ENCODE data around the gene RPUSD3. TPM values are rescaled to one million over a fixed set of nuclear protein-coding genes. Genes with fewer than 3 reads are reported as not detected.
"Not testable (repeated sequence)": the region's sequence is repeated elsewhere in the genome, so short reads cannot be mapped to it uniquely, and the experiment has no call there.

Gene RPUSD3
- total RNA-seq, 4 donors from 2014 or later, result 37.1 to 69.7 (median 52.2) TPM

DNA sequence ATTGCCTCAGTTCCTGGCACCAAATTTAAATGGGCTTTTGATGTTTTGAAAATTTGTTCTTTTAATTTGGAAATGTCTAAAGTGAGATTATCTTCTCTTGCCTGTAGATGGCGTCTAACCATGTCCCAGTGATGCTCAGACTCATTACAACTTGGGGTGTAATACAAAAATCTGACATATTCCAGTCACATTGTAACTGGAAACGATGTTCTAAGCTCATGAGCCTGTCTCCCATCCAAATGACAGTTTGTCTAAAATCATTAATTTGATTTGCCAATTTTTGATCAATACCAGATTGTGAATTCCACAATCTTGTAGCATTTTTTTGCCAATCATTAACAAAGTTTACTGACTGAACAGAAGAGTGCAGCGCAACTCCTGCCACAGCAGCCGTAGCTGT, 5.1 kb upstream of the RPUSD3 start:
- not testable (repeated sequence) for H3K27me3 ChIP-seq, H3K27ac ChIP-seq, H3K4me3 ChIP-seq, H3K9me3 ChIP-seq, H3K36me3 ChIP-seq
- WGBS, 2 donors, result 31 to 36% methylated on average over 4 of the region's 4 CpGs
- peak in 1 of 2 donors; percentile 16 for DNase-seq (ENCODE audit: low spot score in 2 of 2)
- peaks cover 0 to 20% (median 0%) of the 10 kb centered on the region in 4 donors for H3K4me1 ChIP-seq
- TF ChIP-seq, protein P1, sequence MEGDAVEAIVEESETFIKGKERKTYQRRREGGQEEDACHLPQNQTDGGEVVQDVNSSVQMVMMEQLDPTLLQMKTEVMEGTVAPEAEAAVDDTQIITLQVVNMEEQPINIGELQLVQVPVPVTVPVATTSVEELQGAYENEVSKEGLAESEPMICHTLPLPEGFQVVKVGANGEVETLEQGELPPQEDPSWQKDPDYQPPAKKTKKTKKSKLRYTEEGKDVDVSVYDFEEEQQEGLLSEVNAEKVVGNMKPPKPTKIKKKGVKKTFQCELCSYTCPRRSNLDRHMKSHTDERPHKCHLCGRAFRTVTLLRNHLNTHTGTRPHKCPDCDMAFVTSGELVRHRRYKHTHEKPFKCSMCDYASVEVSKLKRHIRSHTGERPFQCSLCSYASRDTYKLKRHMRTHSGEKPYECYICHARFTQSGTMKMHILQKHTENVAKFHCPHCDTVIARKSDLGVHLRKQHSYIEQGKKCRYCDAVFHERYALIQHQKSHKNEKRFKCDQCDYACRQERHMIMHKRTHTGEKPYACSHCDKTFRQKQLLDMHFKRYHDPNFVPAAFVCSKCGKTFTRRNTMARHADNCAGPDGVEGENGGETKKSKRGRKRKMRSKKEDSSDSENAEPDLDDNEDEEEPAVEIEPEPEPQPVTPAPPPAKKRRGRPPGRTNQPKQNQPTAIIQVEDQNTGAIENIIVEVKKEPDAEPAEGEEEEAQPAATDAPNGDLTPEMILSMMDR (IDR thresholded peaks at IDR 0.05), result peak; percentile 42 to 61 (median 51)

DNA sequence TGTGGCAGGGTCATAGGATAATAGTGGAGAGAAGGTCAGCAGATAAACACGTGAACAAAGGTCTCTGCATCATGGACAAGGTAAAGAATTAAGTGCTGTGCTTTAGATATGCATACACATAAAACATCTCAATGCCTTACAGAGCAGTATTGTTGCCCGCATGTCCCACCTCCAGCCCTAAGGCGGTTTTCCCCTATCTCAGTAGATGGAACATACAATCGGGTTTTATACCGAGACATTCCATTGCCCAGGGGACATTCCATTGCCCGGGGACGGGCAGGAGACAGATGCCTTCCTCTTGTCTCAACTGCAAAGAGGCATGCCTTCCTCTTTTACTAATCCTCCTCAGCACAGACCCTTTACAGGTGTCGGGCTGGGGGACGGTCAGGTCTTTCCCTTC, 4.1 kb upstream of the RPUSD3 start:
- not testable (repeated sequence) for H3K36me3 ChIP-seq; H3K9me3 ChIP-seq; H3K4me3 ChIP-seq; DNase-seq (ENCODE audit: low spot score in 2 of 2); H3K27me3 ChIP-seq; H3K27ac ChIP-seq
- WGBS, 2 donors, result 43 to 61% methylated on average over 9 of the region's 9 CpGs
- H3K4me1 ChIP-seq, result peaks cover 0 to 17% (median 4%) of the 10 kb centered on the region in 4 donors

DNA sequence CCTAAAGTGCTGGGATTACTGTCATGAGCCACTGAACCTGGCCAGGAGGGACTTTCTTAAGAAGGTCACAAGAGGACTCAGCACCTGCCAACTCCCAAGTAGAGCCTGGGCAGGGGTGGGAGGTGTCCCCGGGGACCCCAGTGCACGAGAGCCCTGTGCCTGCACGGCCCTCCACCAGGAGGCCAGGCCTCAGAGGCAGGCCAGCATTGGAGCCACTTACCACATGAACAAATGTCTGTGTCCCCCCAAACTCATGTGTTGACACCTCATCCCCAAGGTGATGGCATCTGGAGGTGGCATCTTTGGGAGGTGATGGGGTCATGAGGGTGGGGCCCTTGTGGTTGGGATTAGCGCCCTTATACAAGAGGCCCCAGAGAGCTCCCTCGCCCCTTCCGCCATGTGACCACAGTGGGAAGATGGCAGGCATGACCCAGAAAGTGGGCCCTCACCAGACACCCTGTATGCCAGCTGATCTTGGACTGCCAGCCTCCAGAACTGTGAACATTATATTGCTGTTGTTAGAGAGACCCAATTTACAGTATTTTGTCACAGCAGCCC, 3.2 kb upstream of the RPUSD3 start:
- H3K4me3 ChIP-seq, result no peak overlapping the region
- H3K27ac ChIP-seq, result no peak overlapping the region
- no peak for TF ChIP-seq EP300 (IDR thresholded peaks at IDR 0.05)
- no peak for TF ChIP-seq POLR2A (IDR thresholded peaks at IDR 0.05)
- TF ChIP-seq, protein P1 (IDR thresholded peaks at IDR 0.05), result no peak
- peaks cover 0 to 16% (median 9%) of the 10 kb centered on the region in 4 donors for H3K4me1 ChIP-seq
- no peaks in the 10 kb centered on the region for H3K27me3 ChIP-seq
- DNase-seq (ENCODE audit: low spot score in 2 of 2), result no peak
- H3K36me3 ChIP-seq, result peaks cover 0 to under 1% (median 0%) of the 10 kb centered on the region in 3 donors
- H3K9me3 ChIP-seq, result no peaks in the 10 kb centered on the region
- WGBS, 2 donors, result 92 to 93% methylated on average over 6 of the region's 6 CpGs

DNA sequence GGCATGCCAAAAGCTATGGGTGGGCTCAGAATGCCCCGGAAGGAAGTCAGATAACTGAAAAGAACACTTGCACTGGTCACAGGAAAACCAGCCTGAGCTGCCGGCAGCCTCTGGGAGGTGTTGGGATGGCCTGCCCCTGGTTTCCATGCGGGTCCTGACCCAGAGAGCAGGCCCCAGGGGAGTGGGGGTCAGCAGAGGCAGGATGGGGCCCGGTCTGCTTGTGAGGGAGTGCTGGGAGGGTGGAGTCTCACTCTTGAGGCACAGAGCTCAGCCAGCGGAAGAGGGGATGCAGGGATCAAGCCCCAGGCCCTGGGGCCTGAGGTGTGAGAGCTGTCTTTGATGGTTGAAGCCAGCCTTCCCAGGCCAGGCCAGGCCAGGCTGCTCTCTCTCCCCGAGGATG, 2.4 kb upstream of the RPUSD3 start:
- Histone ChIP-seq H3K9me3 (no peaks in the 10 kb centered on the region), H3K4me3 (no peak overlapping the region), H3K36me3 (peaks cover 0 to 8% (median 4%) of the 10 kb centered on the region in 3 donors), H3K27me3 (no peaks in the 10 kb centered on the region), H3K4me1 (peaks cover 0 to 16% (median 9%) of the 10 kb centered on the region in 4 donors), H3K27ac (no peak overlapping the region)
- no peak for DNase-seq (ENCODE audit: low spot score in 2 of 2)
- 43 to 67% methylated on average over 6 of the region's 6 CpGs for WGBS, 2 donors
- no peak for TF ChIP-seq POLR2A (IDR thresholded peaks at IDR 0.05)
- no peak for TF ChIP-seq EP300 (IDR thresholded peaks at IDR 0.05)
- TF ChIP-seq, protein P1 (IDR thresholded peaks at IDR 0.05), result no peak

DNA sequence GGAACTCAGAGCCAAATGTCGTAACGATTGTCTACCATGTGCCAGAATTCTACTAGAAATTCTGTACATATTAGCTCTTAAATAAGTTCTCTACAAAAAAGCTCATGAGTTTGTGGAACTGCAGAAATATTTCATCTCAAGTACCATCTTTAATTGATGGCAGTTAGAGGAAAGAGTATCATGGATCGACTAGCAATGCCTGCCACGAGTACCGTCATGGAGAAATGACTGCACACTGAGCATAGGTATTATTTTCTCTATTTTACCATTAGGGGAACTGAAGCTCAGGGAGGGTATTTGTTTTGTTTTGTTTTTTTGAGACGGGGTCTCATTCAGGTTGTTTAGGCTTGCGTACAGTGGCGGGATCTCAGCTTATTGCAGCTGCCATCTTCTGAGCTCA, 2.8 kb downstream of the RPUSD3 start:
- no peak for DNase-seq (ENCODE audit: low spot score in 2 of 2)
- Histone ChIP-seq H3K27ac (no peak overlapping the region), H3K27me3 (no peaks in the 10 kb centered on the region), H3K9me3 (no peaks in the 10 kb centered on the region), H3K4me3 (no peak overlapping the region), H3K36me3 (peaks cover 0 to 57% (median 15%) of the 10 kb centered on the region in 3 donors), H3K4me1 (peaks cover 0 to 16% (median 9%) of the 10 kb centered on the region in 4 donors)
- WGBS, 2 donors, result 74 to 80% methylated on average over 8 of the region's 8 CpGs
- no peak for TF ChIP-seq EP300 (IDR thresholded peaks at IDR 0.05)
- TF ChIP-seq POLR2A (IDR thresholded peaks at IDR 0.05), result no peak
- TF ChIP-seq, protein P1 (IDR thresholded peaks at IDR 0.05), result no peak

DNA sequence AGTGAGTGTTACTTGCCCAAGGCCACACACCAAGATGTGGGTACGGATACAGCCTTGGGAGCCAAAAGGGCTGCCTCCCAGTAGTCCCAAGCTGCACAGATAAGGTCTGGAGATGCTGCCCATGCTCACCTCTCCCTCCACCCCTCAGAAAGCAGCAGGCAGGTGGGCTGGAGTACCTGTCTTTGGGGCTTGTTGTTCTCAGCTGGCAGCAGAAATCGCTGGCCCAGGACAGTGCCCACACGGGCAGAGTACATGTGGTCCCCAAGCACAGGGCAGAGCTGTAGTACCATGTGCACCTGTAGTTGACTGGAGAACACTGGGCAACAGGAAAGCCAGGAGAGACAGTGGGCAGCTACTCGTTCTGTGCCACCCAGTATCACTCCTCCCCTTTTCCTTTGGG, 5.0 kb downstream of the RPUSD3 start:
- DNase-seq (ENCODE audit: low spot score in 2 of 2), result no peak
- Histone ChIP-seq H3K36me3 (peaks cover 0 to 79% (median 22%) of the 10 kb centered on the region in 3 donors), H3K4me1 (peaks cover 0 to 12% (median 9%) of the 10 kb centered on the region in 4 donors), H3K27me3 (no peaks in the 10 kb centered on the region), H3K4me3 (no peak overlapping the region), H3K27ac (no peak overlapping the region), H3K9me3 (no peaks in the 10 kb centered on the region)
- WGBS, 2 donors, result 71 to 74% methylated on average over 4 of the region's 4 CpGs
- no peak for TF ChIP-seq POLR2A (IDR thresholded peaks at IDR 0.05)
- TF ChIP-seq, protein P1 (IDR thresholded peaks at IDR 0.05), result no peak
- no peak for TF ChIP-seq EP300 (IDR thresholded peaks at IDR 0.05)
